ENCODE results near the gene COMT. TPM values are rescaled to one million over a fixed set of nuclear protein-coding genes. Genes with fewer than 3 reads are reported as not detected.

COMT gene
- total RNA-seq: 100 to 1,000 TPM in 2 of 5 donors, 10 to 100 TPM in 3; 25.1 to 137 (median 87.9) TPM
- 100 to 1,000 TPM; 103 to 174 (median 103) TPM for polyA plus RNA-seq
- long read RNA-seq, donor 1, transcript COMT-202 (6 exons, 2,437 nt): minor isoform, 9 of 78 reads
- long read RNA-seq, donor 1, transcript COMT-209 (4 exons, 1,035 nt): major isoform, 40 of 78 reads
- long read RNA-seq, donor 1, partial matches to known transcripts: 27 of 78 reads
- long read RNA-seq, donor 1, other reads (novel, unspliced or antisense): 0 of 78 reads
- long read RNA-seq, donor 2, transcript COMT-209 (4 exons, 1,035 nt): major isoform, 43 of 90 reads
- long read RNA-seq, donor 2, transcript COMT-202 (6 exons, 2,437 nt): minor isoform, 13 of 90 reads
- long read RNA-seq, donor 2, partial matches to known transcripts: 32 of 90 reads
- long read RNA-seq, donor 2, other reads (novel, unspliced or antisense): 0 of 90 reads
- long read RNA-seq, donor 3, transcript COMT-209 (4 exons, 1,035 nt): major isoform, 57 of 71 reads
- long read RNA-seq, donor 3, partial matches to known transcripts: 12 of 71 reads
- long read RNA-seq, donor 3, other reads (novel, unspliced or antisense): 0 of 71 reads
- long read RNA-seq, donor 4, partial matches to known transcripts: 0 of 2 reads
- long read RNA-seq, donor 4, other reads (novel, unspliced or antisense): 0 of 2 reads
- long read RNA-seq, donor 5, transcript COMT-209 (4 exons, 1,035 nt): major isoform, 34 of 70 reads
- long read RNA-seq, donor 5, transcript COMT-202 (6 exons, 2,437 nt): minor isoform, 17 of 70 reads
- long read RNA-seq, donor 5, partial matches to known transcripts: 18 of 70 reads
- long read RNA-seq, donor 5, other reads (novel, unspliced or antisense): 0 of 70 reads
- long read RNA-seq, donor 6, transcript COMT-209 (4 exons, 1,035 nt): major isoform, 144 of 246 reads
- long read RNA-seq, donor 6, transcript COMT-202 (6 exons, 2,437 nt): minor isoform, 18 of 246 reads
- long read RNA-seq, donor 6, partial matches to known transcripts: 79 of 246 reads
- long read RNA-seq, donor 6, other reads (novel, unspliced or antisense): 0 of 246 reads
- long read RNA-seq, donor 7, transcript COMT-209 (4 exons, 1,035 nt): major isoform, 47 of 89 reads
- long read RNA-seq, donor 7, transcript COMT-202 (6 exons, 2,437 nt): minor isoform, 21 of 89 reads
- long read RNA-seq, donor 7, partial matches to known transcripts: 18 of 89 reads
- long read RNA-seq, donor 7, other reads (novel, unspliced or antisense): 0 of 89 reads
- long read RNA-seq, donor 8, transcript COMT-209 (4 exons, 1,035 nt): major isoform, 64 of 110 reads
- long read RNA-seq, donor 8, transcript COMT-202 (6 exons, 2,437 nt): minor isoform, 15 of 110 reads
- long read RNA-seq, donor 8, partial matches to known transcripts: 31 of 110 reads
- long read RNA-seq, donor 8, other reads (novel, unspliced or antisense): 0 of 110 reads
- long read RNA-seq, donor 9, transcript COMT-202 (6 exons, 2,437 nt): minor isoform, 13 of 53 reads
- long read RNA-seq, donor 9, transcript COMT-209 (4 exons, 1,035 nt): major isoform, 34 of 53 reads
- long read RNA-seq, donor 9, partial matches to known transcripts: 6 of 53 reads
- long read RNA-seq, donor 9, other reads (novel, unspliced or antisense): 0 of 53 reads
- long read RNA-seq, donor 10, transcript COMT-202 (6 exons, 2,437 nt): minor isoform, 8 of 48 reads
- long read RNA-seq, donor 10, transcript COMT-209 (4 exons, 1,035 nt): major isoform, 25 of 48 reads
- long read RNA-seq, donor 10, partial matches to known transcripts: 14 of 48 reads
- long read RNA-seq, donor 10, other reads (novel, unspliced or antisense): 0 of 48 reads

DNA sequence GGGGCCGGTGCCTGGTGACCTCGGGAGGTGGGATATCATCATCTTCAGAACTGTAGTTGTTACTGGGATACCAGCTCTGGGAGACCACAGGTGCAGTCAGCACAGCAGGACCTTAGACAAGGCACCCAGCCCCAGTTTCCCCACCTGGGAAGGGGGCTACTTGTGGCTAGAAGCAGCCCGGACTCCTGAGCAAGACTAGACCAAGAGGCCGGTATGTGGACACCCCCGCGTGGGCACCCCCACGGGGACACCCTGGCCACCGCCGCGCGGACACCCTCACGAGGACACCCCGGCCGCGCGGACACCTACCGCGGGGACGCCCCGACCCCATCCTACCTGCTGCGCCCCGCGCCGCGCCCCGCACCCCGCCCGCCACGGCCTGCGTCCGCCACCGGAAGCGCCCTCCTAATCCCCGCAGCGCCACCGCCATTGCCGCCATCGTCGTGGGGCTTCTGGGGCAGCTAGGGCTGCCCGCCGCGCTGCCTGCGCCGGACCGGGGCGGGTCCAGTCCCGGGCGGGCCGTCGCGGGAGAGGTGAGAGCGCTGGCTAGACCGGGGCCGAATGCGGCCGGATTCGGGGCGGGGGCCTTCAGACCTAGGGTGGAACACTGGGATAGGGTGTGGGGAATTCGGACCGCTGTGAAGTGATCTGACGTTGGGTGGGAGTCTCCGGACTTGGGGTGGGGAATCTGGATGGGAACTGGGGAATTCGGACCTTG lies at the start of gene COMT, which contains the start of gene TXNRD2:
Gene COMT (plus strand): TSS at position 408 of the 718 bp plus-strand sequence. CDS start 20,755 bp downstream, outside the sequence.
Gene TXNRD2 (minus strand): TSS at position 454 of the 718 bp plus-strand sequence. CDS start 15 bp downstream, at position 439.
- 0 to 2% (median 1%) methylated on average over 17 to 63 of the region's 63 CpGs for WGBS, 5 donors
- Histone ChIP-seq H3K9me3 (no peaks in the 10 kb centered on the region), H3K27ac (peak within 1 kb of the TSS; percentile 90 to 98 (median 93)), H3K36me3 (no peaks in the 10 kb centered on the region), H3K4me1 (peaks cover 49 to 89% (median 58%) of the 10 kb centered on the region in 4 donors), H3K27me3 (no peaks in the 10 kb centered on the region), H3K4me3 (peak within 1 kb of the TSS; percentile 61 to 86 (median 74))
- intact Hi-C loops (cut with DNase I; ENCODE audit: low total_unique reads): no loop called here
- TF ChIP-seq EP300 (IDR thresholded peaks at IDR 0.05): no peak
- no peak for TF ChIP-seq CTCF (IDR thresholded peaks at IDR 0.05)
- TF ChIP-seq POLR2A (IDR thresholded peaks at IDR 0.05): peak in 1 of 4 donors; percentile 16
- TF ChIP-seq POLR2AphosphoS5 (IDR thresholded peaks at IDR 0.05): peak; percentile 16 to 75 (median 69)
- peak; percentile 81 to 92 for DNase-seq

DNA sequence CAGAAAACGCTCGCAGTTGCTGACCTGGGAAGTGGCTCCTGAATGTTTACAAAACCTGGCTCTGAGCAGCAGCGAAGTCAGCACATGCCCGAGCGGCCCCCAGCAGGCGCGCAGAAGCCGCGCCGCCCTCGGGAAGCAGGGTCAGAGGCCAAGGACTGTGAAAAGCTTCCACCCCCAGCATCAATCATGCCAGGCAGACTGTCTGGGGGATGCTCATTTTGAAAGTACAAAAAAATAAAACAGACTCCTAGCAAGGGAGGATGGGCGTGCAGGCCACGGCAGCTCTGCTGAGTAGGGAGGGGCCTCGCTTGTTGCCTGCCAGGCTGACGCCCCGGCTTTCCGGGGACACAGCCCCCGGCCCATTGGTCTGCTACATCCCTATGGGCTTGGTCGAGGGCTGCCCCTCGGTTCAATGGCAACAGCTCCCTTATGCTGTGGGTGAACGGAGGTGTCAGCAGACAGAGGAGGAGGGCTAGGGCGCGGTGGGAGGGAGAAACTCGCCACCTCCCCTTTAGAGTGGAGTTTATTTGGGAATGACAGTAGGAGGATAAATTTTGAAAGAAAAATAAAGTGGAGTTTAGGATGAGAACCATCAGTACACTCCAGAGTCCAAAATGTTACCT lies 49.2 kb upstream of the COMT start:
- H3K9me3 ChIP-seq: no peaks in the 10 kb centered on the region
- no peaks in the 10 kb centered on the region for H3K27me3 ChIP-seq
- peak in 1 of 2 donors; percentile 54 for DNase-seq
- no peak for TF ChIP-seq POLR2AphosphoS5 (IDR thresholded peaks at IDR 0.05)
- H3K4me1 ChIP-seq: peaks cover 9 to 33% (median 15%) of the 10 kb centered on the region in 4 donors
- H3K36me3 ChIP-seq: peaks cover 0 to 99% (median 68%) of the 10 kb centered on the region in 4 donors
- intact Hi-C loops (cut with DNase I; ENCODE audit: low total_unique reads): no loop called here
- 44 to 58% (median 53%) methylated on average over 22 to 24 of the region's 24 CpGs for WGBS, 5 donors
- H3K27ac ChIP-seq: peak overlapping the region in 3 of 5 donors; percentile 47 to 66 (median 60)
- H3K4me3 ChIP-seq: peak overlapping the region in 2 of 4 donors; percentile 12 to 16

DNA sequence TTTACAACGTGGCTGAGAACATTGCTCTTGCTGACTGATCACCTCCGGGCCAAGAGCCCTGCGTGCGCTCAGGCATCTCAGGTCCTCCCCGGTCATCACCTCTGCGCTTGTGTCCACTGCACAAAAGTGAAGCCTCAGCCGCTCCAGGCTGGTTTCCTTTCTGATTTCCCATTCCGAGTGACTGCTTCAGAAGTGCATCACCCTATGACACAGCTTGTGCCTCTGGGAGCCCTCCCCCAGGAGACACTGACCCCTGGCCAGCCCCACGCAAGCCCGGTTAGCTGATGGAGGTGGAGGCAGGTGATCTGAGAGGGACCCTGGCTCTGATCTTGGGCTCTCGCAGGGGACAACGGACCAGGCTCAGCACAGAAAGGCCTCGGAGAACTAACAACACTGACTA lies 48.6 kb upstream of the COMT start:
- Histone ChIP-seq H3K36me3 (peaks cover 2 to 99% (median 68%) of the 10 kb centered on the region in 4 donors), H3K4me3 (no peak overlapping the region), H3K27ac (peak overlapping the region in 1 of 5 donors; percentile 66), H3K4me1 (peaks cover 9 to 28% (median 15%) of the 10 kb centered on the region in 4 donors), H3K9me3 (no peaks in the 10 kb centered on the region), H3K27me3 (no peaks in the 10 kb centered on the region)
- TF ChIP-seq CTCF (IDR thresholded peaks at IDR 0.05) (no peak), POLR2A (IDR thresholded peaks at IDR 0.05) (no peak), POLR2AphosphoS5 (IDR thresholded peaks at IDR 0.05) (no peak), EP300 (IDR thresholded peaks at IDR 0.05) (no peak)
- DNase-seq: no peak
- 87 to 92% (median 89%) methylated on average over 13 of the region's 13 CpGs for whole genome bisulfite sequencing, 5 donors
- intact Hi-C loops (cut with DNase I; ENCODE audit: low total_unique reads): no loop called here
